Suppressor macrophage treated with lipopolysaccharide for 1 hour (primary cell): Measurements from ENCODE around the gene PITPNC1.
"Not testable (repeated sequence)": the region's sequence is repeated elsewhere in the genome, so short reads cannot be mapped to it uniquely, and the experiment has no call there.

Source experiments
- DNase-seq, 3 donors: peaks; one replicate each; pipeline ENCODE4 v3.0.0-alpha.2; 2020 to 2022

The PITPNC1 gene

DNA sequence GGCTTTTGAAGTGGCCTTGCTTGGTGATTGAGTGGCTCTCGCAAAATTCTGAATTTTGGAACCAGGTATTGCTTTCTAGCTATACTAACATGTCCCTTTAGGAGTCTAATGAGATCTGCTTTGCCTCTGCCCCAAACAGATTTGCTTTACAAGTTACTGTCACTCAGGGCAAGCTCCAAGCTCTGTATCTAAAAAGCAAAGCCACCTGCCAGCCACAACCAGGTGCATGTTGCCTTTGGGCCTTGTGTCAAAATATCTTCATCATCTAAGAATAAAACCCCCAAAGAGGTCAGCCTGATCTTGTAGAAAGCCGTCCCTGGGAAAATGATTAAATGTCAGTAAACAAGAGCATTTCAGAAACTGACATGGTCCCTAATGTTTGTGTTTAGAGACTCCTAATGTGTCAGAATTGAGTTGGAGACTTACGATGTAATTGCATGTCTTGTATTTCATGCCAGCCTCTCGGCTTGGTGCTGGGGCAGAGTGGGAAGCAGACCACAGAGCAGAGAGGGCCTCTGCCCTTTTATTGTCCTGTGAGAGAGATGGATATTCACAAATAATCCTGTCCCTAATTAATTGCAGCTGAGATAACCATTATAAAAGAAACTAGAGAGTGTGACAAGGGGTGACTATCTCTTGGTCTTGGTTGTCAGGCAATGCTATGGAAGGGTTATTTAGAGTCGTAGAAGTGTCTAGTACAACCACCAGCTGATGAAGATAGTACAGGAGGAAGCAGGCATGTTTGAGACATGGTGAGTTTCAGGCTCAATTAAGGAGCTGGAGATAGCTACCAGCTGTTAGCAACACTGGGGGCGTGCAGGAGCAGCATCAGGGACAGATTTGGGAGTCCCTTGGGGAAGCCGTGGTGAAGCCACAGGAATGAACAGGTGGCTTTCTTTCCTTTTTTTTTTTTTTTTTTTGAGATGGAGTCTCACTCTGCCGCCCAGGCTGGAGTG lies 90.7 kb downstream of the PITPNC1 start:
- DNase-seq, result no peak

DNA sequence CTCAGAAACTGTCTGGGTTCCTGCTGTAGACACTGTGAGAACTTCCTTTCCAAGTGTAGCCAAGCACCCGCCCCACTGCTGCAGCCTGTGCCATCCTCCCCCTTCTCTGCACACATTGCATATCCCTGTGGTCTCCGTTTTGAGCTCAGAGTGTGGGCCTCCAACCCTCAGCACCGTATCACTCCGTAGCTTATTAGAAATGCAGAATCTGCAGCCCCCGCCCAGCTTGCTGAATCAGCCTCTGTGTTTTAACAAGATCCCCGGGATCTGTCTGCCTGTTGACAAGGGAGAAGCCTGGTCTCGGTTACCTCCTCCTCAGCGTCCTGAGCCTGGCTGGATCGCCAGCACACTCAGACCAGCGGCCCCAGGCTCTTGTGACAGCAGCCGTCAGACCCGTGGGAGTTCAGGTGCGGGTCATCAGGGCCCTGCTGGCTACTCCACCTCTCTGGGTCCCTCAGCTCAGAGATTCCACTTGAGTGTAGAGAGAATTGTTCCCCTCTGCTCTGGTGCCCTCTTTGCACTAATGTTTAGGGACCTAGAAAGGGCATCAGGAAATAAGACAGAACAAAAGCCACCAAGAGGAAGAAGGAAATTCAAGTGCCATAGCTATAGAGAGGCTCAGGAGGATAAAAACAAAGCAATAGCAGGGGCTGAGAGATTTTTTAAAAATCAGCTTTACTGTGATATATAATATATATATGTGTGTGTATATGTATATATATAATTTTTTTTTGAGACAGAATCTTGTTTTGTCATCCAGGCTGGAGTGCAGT lies 92.3 kb downstream of the PITPNC1 start:
- DNase-seq, result peak in 2 of 3 donors; percentile 36 to 47

DNA sequence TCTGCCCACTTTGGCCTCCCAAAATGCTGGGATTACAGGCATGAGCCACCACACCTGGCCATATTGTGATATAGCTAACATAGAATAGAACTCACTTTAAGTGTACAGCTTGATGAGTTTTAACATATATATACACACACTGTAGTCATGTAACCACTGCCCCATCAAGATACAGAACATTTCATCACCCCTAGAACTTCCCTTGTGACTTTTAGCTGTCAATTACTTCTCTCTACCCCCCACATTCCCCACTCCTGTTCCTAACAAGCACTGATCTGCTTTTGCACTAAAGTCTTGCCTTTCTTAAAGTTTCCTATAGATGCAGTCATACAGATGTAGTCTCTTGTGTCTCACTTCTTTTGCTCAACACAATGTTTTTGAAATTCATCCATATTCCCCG lies 93.1 kb downstream of the PITPNC1 start:
- peak; percentile 24 to 53 (median 48) for DNase-seq

DNA sequence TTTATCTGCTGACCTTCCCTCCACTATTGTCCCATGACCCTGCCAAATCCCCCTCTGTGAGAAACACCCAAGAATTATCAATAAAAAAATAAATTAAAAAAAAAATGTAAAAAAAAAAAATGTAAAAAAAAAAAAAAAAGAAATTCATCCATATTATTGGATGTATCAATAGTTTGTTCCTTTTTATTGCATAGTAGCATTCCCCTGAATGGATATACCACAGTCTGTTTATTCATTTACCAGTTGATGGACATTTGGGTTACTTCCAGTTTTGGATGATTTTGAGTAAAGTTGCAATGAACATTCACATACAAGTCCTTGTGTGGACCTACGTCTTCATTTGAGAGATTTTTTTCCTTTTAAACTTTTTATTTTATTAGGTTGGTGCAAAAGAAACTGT lies 94.0 kb downstream of the PITPNC1 start:
- no peak for DNase-seq

DNA sequence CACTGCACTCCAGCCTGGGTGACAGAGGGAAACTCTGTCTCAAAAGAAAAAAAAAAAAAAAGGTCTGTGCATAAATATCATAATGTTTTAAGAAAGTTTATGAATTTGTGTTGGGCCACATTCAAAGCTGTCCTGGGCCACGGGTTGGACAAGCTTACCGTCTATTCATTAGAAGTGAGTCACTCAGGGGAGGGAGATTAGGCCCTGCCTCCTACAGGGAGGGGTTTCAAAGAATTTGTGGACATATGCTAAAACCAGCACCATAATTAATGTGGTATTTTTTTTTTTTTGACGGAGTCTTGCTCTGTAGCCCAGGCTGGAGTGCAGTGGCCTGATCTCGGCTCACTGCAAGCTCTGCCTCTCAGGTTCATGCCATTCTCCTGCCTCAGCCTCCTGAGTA lies 95.5 kb downstream of the PITPNC1 start:
- DNase-seq, result peak in 1 of 3 donors; percentile 46

DNA sequence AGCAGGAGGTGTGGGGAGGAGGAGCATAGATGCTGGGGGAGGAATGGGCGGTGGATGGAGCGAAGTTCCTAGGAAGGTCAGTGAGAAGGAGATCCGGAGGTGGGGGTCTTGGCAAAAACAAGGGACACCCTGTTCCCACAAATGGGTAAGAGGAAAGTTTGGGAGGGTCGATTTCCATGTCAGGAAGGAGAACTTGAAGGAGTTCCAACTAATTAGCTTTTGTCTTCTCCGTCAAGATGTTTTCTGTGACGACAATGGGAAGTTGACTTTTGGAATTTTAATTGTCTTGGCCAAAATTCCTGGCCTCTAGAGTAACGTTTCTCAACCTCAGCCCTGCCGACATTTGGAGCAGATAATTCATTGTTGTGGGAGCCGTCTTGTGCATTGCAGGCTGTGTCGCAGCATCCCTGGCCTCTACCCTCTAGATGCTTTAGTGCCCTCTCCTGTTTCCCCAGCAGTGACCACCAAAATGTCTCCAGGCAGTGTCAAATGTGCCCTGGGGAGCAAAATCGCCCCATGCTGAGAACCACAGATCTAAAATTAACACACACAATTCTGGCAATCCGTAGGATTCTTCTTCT lies 97.1 kb downstream of the PITPNC1 start:
- DNase-seq, result no peak

DNA sequence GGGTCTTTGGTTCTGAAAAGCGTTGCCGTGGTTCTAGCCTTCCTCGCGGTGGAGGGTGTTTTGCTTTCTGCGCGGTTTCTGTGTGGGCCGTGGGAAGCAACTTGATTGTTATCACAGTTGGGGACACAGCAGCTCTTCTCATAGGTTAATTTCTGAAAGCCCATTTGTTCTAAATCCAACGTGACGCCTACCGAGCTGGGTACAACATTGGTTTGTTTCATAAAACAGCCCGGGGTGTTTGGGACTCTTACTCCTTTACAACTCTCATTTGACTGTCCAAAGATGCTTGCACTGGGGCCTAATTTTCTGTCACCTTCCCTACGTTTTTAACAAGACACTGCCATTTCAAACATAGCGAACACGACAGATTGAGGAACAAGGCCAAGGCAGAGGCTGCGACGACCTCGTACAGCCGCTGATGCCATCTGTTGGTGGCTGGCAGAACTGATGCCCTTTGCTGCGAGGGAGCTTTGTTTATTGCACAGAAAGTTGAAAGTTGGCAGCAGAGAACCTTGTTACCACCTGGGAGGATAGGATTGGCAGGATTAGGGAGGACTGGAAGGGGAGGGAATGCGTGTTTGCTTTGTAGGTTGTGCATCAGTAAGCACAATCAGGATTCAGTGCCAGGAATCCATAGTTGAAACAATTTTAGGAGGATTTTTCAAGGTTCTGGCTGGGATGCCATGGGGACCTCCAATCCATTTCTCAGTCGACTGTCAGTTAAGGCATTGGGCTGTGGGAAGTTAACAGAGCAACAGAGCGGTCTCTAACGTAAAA lies 98.3 kb downstream of the PITPNC1 start:
- DNase-seq, result peak; percentile 87 to 91 (median 88)

DNA sequence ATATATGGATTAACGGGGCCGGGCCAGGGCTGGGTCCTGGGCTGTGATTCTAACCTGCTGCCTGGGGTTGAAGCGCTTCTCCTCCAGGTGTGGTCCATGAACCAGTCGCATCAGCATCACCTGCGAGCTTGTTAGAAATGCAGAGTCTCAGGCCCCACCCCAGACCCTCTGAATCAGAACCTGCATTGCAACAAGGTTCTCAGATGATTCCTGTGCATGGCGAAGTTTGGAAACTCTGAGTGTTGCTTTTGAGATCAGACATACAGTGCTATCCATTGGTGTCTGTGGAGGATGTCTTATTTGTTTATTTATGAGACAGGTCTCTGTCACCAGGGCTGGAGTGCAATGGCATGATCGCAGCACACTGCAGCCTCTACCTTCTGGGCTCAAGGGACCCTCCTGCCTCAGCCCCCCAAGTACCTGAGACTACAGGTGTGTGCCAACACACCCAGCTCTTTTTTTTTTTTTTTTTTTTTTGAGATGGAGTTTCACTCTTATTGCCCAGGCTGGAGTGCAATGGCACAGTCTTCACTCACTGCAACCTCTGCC lies 99.8 kb downstream of the PITPNC1 start:
- DNase-seq, result no peak

DNA sequence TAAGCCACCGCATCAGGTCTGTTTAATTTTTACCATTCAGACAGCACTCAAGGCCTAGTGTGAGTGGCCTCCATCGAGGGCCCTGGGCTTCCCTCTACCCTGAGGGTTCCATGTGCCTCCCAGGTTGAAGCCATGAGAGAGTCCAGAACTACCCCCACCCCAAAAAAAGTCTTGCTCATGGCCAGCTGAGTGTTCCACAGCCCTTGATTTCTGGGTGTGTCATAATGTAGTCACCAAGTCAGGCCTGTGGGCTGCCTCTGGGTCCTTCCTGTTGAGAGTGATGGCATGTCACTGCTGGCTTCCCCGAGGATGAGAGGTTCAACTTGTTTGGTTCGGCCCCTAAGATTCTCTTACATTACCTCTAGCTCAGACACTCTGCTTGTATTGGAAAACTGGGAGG lies 100.6 kb downstream of the PITPNC1 start:
- peak; percentile 88 to 93 (median 90) for DNase-seq

DNA sequence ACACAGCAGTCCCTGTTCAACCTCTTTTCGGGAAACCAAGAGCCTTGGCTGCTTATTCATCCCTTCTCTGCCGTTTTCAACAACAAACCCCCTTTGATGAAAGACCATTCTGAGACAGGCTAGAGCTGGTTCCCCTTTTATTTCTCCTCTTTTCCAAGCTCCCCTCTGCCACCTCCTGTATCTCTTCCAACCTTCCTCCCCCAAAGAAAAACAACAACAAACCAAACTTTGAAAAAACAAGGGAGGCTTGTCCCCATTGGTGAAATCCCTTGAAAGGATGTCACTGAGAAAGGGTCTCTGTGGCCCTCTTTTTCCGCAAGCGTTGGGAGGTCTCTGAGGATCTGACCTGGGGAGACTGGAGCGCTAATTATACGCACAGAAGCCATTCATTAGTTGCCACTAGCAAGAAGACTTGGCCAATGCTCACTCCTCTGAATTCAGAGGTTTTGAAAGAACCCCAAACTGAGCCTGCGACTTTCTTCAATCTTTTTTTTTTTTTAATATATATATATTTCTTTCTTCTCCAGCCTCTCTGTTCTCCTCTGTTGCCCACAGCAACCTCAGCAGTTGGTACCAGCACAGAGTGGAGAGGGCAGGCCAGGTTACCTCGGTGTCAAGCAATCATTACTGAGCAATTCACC lies 101.4 kb downstream of the PITPNC1 start:
- DNase-seq, result peak in 1 of 3 donors; percentile 25

DNA sequence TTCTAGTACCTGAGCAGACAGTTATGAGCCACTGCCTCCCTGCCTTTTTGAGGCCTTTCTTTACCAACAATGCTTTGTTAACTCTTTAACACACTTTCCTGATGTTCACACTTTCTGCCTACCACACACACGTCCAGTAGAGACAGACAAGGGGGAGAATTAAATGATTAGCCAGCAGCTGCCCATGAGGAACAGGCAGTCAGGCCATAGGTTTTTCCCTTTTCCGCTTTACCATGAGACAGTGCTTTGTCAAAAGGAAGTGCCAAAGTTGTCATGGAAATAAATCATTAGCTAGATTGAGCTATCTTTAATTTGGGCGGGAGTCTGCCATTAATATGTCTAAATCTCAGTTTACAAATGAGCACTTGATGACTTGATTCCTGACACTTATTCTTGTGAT lies 102.1 kb downstream of the PITPNC1 start:
- peak; percentile 73 to 81 (median 73) for DNase-seq

DNA sequence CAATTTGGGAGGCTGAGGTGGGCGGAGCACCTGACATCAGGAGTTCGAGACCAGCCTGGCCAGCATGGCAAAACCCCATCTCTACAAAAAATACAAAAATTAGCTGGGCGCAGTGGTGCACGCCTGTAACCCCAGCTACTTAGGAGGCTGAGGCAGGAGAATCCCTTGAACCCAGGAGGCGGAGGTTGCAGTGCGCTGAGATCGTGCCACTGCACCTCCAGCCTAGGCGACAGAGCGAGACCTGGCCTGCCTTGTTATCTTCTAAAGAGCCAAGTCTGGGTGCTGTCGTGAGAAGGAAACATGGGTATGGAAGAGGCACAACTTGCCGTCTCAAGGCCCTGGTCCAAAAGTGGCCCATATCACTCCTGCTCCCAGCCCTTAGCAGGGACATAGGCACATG lies 103.9 kb downstream of the PITPNC1 start:
- DNase-seq, result not testable (repeated sequence)

DNA sequence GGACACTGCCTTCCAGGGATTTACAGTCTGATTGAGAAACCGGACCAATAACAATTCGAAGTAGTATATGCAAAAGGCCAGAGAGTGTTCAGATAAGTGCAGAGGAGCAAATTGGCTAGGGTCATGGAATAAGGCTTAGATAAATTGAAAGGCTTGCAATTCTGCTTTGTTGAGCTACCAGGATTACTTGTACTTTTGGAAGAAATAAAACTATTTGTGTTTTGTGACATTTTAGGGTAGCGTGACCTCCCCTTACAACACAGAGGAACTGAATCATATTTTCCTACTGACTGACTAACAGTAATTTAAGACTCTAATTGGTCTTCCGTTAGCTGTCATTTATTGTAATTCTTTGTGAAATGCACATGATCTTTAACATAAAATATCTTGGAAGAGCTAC lies 104.7 kb downstream of the PITPNC1 start:
- DNase-seq, result peak; percentile 72 to 93 (median 89)

DNA sequence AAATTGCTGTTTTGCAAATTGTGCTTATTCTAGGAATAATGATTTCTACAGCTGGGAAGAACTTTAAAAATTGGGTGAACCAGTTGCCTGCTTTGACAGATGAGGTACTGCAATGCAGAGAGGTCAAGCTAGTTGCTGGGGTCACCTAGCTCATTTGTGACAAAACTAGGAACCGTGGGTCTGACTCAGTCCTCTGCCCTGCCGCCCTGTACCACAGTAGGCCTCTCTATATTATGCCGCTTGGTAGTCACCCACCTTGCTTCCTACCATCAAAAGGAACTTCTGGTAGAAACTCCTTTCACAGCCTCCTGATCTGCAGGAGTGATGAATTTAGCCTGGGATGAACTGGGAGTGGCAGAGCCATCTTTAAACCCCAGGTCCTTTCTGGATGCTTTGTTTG lies 105.7 kb downstream of the PITPNC1 start:
- peak in 1 of 3 donors; percentile 34 for DNase-seq

DNA sequence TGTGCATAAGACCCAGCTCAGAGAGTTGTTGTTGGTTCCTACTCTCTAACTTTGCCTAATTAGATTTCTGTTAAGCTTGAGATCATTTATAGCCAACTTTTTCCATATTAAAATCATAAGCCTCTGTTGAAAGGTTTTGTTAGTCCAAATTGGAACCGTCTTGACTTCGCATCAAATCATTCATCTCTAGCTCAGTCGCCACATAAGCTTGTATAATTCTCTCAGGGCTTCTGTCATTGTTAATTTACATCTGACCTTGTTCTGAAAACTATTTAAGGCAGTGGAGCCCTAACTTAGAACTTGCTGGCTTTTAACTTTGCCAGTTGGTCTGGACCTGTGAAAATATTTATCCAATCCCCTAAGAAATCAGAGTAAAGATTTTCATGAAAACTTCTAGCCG lies 107.2 kb downstream of the PITPNC1 start:
- no peak for DNase-seq

DNA sequence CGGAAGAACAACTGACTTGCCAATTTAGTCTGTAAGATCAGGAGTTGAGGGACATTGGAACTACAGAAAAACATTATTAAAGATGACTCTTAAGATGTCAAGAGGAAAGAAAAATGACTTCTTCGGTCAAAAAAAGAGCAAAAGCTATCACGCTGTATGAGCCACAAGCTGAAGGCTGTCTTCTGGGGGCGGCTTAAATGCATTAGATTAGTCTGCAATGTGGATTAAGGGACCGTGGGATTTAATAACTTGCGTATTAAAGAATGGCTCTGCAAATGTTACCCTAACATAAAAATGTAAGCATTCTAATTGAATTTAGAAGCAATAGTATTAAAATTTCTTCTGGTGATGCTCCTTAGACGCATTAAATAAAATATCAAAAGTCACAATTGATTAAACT lies 108.6 kb downstream of the PITPNC1 start:
- no peak for DNase-seq

DNA sequence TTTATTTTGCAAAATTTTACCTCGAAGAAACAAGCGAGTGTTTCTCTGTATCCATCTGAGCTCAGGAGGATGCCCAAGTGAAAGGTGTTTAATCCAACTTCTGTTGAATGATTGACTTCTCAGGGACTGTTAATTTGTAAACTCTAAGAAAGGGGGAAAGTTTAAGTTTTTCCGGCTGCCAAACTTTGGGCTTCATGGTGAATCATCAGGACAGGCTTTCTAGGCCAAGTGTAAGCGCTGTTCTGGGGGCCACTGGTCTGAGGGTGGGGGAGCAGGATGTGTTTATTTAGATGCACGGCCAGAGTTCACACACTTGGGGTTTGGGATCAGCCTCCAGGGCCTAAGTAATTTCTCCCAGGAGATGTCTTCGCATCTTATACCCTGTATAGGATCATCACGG lies 110.4 kb downstream of the PITPNC1 start:
- DNase-seq, result no peak

DNA sequence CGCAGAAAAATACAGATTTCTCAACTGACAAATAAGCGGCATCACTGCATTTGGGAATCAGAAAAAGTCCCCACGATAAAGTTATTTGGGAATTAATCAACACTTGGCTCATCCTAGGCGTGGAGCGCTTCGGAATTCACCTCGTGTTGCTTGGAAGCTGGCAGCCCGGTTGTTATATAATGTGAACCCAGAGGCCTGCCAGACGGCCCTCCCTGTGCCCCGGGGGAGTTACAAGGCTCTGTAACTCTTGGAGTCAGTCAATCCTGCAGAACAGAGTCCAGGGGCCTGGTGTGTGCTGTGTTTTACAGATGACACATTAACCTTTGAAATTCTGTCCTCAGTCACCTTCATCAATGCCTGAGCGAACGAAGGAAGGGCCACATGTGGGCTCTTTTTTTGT lies 111.1 kb downstream of the PITPNC1 start:
- no peak for DNase-seq

DNA sequence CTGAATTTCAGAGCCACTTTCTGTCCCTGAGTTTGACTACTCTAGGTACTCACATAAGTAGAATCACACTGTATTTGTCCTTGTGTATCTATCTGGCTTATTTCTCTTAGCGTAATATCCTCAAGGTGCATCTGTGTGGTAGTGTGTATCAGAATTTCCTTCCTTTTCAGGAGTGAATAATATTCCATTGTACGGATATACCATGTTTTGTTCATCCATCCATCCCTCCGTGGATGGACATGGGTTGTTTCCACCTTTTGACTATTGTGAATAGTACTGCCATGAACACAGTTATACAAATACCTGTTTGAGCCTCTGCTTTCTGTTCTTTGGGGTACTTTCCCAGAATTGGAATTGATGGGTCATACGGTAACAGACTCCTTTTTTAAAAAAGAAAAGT lies 111.7 kb downstream of the PITPNC1 start:
- no peak for DNase-seq

DNA sequence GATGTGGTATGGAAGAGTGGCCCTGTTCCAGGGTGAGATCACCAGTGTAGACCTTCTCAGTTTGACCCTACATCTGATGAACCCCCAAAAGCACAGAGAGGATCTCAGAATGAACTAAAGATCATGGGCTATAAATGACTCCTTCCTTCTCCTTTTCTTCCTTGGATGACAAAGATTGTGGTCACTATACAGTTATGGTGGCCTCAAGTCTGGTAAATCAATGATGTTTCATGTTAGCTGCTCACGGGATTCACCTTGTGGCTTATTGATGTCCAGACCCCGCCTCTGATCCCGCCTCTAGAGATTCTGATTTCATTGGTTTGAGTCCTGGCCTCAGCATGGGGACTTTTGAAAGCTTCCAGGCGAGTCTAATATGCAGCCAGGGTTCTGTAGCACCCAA lies 112.2 kb downstream of the PITPNC1 start:
- DNase-seq, result peak; percentile 52 to 70 (median 53)

DNA sequence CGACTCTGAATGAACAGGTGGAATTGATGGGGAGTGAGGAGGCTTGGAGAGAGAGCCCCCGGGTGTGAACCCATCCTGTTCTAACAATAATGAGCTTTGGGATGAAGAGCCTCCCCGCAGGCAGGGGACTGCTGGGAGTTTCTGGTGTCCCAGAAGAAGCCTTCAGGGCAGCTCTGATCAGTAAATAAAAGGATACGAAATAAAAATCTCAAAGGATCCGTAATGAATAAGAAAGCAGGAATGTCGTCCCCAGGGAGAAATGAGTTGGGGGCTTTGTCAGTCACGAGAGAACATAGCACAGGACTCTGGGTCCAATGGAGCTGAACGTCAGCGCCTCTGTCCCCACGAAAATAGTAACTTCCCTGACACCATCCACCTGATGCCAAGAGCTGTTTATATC lies 113.4 kb downstream of the PITPNC1 start:
- DNase-seq, result no peak
